GM21529 (cell line): ENCODE data around the gene ZEB2.

Source experiments
- ATAC-seq: cut with Tn5 transposase; IDR thresholded peaks from one replicate; pipeline ENCODE4 v1.9.1; 2021; ENCODE audit not compliant: unreplicated experiment

Gene ZEB2

DNA sequence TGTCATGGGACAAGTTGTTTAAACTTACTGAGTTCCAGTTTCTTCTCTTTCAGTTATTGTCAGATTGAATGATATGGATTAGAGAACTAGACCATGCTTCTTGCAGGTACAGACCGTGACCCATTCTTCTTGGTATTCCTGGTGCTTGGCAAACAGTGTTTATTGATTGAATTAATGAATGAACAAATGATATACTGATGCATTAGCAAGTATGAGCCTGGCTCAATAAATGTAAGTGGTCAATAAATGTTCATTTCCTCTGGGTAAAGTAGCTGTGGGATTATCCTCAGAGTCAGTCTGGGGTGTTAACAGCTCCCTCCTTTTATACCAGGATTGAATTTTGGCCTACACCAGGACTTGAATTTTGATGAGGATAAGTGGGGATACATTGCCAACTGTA, 160.2 kb downstream of the ZEB2 start:
- ATAC-seq = no peak

DNA sequence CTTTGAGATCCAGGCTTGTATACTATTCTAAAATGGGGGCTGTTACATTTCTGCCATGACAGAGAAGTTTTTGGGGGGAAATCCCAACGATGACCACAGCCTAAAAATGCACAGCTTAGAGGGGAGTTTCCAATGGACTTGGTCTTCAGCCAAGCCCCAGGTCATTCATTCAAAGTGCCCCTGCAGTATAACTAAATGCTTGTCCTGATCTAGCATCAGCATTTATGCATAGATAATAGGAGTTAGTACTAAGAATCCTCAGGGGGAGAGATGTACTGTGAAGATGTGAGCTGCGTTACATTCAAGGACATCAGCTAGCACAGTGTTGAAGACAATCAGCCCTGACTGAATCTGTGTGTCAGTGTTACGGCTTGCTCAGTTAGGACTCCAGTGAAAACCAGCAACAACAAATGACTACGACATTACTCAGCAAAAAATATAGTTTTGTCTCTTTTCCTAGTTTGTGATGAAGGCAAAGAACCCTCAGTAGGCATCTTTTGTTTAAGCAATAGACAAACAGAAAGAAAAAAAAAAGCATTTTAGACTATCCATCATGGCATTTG, 160.9 kb downstream of the ZEB2 start:
- peak; percentile 59 for ATAC-seq

DNA sequence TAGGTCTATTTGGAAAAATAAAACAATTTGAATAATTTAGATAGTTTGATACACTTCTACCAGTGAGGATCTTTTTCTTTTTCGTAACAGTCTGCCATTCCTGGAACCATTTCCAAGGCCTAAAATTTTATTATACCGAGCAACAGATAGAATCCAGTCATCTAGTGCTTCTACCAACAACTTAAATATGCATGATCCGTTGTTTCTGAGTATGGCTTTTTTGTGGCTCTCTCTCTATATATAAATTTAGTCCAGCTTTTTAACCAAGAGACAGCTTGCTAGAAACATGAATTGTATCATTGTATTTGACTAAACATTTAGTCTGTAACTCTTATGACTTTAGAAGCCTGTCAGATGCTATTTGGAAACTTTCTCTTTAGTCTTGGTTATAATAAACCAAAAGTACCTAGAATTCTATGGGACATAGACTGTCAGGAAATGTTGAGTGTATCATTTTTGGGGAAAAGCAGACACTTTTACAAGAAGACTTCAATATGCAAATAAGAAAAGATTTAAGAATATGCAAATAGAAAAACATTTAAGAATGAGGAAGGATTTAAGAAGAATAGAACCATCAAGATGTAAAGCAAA, 161.4 kb downstream of the ZEB2 start:
- ATAC-seq = peak; percentile 2

DNA sequence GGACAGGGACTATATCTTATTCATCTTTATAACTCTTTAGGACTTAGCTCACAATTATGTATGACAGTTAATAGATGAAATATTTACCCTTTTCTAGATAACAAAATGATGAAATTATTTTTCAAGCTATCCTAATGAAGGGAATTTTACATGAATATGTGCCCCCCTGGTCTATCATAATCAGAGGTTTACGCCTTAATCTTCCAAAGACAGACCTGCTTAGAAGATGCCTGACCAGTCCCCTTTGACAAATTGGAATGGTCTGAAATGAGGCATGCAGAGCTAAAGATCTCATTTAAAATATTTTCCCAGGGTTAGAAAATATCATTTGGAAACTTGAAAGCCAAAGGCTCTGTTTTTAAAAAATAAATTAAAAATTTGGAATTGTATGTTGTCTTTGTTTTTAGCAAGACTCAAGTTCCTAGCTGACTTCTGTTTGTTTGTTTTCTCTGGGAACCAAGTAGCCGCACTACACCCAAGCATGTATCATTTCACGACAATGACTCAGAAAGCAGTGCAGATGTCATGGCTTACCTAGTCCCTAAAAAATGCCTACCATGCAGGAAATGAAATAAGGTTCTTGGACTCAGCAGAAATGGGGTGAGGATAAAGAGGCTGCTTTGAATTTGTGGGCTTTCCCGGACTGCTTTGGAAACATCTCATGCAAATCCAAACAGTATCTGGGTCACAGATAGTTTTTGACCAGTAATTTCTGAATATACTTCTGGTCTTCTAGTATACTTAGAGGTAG, 162.1 kb downstream of the ZEB2 start:
- peak; percentile 84 for ATAC-seq

DNA sequence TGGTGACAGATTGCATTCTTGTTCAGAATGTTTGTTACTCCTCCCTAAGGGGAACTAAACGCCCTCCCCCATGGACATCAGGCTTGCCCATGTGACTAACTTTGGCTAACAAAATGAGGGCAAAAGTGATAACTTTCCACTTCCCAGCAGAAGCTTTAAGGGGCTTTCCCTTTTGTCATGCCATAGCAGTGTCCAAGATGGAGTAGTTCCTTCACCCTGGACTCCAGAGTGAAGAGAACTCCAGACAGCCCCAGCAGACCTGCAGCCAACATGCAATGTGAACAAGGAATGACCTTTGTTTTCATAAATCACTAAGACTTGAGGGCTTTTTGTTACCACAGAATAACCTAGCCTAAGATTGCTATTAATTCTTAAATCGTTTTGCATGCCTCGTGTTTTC, 163.5 kb downstream of the ZEB2 start:
- no peak for ATAC-seq

DNA sequence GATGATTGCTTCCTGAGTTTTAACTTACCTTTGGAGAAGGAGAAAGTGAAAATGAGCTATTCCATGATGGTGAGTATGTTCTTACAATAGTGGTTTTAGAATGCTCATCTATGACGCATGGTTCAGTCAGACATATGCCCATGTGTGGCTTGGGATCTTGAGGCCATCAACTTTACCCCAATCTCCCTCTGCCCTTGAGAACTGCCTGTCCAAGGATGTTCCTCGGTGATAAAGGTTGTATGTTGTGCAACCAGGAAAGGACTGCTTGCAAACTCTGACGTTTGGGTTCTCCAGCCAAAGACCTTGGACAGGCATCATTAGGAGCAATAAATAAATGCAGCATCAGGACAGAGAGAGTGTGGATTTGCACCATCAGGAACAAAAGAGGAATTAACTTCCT, 165.0 kb downstream of the ZEB2 start:
- no peak for ATAC-seq

DNA sequence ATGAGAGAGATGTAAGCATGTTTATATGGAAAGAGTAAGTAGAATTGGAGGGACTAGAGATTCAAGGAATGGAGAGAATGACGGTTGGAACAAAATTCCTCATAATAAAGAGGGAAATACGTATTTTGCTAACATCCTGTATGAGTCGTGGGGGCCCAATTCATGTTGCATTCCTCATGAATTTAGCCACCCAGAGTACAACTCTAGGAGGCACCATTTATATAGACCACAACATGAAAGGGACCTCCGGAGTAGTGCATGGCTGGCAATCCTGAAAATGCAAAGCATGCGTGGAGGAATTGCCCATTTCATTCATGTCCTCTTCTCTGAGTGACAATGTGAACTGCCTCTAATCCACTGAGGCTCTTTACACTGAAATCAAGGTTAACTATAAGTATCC, 168.2 kb downstream of the ZEB2 start:
- no peak for ATAC-seq

DNA sequence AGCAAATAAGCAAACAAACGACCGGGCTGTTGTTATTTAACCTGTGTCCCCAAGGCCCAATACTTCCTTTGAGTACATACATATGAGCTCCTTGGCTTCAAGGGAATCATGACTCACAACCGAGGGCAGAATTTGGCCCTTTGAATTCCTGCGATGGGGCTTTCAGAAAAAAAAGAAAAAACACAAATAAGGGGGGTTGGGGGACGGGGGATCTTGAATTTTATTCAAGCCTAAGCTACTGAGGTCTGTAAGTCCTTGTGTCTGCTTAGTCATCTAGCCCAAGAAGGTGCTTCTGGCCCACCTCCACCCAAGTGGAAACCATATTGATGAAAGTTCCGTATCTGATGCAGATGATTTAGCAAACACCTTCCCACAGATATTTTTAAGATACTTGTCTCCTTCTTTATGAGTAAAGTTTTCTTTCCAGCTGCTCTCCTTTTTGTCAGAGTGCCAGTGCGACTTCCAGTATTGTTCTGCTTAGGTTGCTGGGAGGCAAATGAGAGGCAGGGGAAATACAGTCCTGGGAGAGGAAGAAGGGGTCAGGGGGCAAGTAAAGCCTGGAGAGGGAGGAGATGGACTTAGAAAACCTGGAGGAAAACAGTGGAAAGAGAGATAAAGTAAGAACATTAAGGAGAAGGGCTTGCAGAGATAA, 169.6 kb downstream of the ZEB2 start:
- no peak for ATAC-seq

DNA sequence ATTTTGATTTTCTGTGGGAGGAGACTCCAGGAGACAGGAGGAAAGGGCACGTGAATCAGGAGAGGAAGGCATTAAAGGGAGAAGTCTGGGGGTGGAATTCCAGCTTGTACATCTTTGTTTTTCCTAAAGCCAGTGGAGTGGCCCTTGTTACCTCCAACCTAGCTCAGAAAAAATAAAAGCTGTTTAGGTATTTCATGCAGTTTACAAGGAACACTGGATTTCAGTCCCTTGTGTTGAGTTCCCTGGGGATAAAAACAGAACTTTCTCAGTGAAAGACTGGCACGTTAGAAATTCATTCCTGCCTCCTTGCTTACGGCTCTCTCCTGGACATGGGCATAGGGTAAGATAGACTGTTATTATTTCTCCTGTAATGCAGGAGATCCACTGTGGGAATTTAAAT, 170.2 kb downstream of the ZEB2 start:
- ATAC-seq = no peak

DNA sequence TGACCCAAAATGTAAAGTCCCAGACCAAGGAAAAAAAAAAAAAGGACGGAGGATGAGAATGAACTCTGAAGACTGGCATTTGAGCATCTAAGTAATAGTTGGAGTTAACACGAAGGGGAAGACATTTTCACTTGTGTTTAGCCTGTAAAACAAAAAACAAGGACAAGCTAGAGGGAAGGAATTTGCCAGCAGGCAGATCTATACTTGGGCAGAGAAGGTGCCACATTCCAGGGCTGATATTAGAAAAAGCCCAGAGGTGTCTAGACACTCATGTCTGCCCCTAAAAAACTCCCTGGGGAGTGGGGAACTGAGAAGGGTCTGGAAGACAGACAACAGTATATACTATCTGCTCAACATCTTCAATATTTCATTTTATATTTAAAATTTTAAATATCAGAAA, 171.1 kb downstream of the ZEB2 start:
- ATAC-seq = no peak

DNA sequence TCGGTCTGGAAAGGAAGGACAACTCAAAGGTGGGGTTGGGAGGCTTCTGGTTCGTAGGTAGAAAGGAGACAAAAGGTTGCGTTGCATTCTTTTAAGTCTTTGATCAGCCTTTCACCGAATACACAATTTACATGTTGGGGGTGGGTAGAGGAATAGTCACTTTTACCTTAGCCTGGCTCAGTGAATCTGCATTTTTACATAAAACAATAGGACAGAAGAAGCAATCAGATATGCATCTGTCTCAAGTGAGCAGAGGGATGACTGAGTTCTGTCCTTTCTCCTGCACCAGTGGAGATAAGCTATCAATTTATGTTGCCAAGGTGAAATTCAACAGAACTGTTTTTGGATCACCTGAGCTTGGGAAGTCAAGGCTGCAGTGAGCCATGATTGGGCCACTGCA, 173.7 kb downstream of the ZEB2 start:
- no peak for ATAC-seq

DNA sequence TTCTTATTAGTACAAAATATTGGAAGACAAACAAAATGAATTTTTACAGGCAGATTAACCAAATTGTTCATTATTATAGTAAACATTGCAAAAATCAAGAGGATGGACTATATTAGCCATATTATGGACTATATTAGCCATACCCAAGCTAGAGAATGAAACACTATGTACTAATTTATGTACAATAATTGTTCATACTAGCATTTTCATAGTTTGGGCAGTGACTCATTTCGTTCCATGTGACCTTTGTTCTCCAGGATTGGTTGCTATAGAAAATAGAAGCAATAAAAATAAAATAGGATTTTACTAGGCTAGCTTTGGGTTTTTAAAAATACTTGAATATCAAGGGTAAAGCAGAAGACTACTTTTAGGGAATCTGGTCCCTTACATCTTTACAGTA, 176.8 kb downstream of the ZEB2 start:
- ATAC-seq = peak; percentile 64

DNA sequence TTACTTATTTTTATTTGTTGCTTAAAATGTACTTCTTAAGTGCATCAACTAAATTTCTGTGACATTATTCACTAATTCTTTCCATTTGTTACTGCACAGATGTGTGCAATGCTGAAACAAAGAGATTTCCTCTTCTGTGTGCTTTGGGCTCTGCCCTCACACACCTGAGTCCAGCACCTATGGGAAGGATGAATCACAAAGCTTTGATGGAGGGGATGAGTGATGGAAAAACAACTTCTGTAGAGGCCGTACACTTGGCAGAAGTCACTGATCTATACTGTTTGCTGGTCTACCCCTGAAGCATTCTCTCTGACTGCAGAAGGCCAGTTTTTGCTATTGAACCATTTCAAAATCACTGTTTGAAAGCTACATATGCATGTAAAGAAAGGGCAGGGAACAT, 178.4 kb downstream of the ZEB2 start:
- no peak for ATAC-seq

DNA sequence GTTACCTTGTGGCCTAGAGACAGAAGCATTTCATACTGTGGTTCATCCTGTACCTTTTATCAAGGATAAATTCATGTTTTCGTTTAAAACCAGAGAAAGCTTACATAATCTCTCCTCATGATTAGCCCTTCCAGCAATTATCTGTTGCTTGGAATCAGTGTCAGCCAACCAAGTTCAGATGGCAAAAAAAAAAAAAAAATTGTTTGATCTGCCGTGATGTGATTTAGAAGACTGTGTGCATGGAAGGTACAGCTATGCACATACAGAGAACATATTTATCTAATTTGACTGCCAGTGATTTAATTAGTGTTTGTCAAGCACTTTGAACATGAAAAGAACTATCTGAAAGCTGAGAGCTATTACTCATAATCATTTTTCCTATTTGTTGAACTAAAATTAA, 180.9 kb downstream of the ZEB2 start:
- no peak for ATAC-seq

DNA sequence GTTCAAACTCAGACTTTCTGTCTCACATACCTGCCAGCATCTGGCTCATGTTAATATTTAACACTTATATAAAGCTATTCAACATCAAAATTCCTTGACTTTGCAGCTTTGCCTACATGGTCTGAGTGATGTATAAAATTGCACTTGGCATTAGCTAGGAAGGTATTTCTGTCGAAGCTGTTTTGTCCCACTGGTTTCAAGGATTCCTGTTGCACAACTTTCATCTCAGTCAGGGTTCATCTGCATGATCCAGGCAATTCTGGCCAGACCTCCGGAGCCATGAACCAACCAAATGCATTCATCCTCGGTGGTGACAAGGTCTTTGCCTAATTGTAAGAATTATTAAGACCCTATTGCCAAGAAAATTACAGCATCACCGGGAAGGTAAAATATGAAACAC, 185.4 kb downstream of the ZEB2 start:
- no peak for ATAC-seq
